Parathyroid adenoma (tissue), 2 donors: ENCODE data around the gene EIF2B4.

Source experiments
- H2AFZ ChIP-seq: fragments of 300-600 bp; sonication (generic); one replicate; pipeline ENCODE4 v1.7.0; 2017; ENCODE audit warnings: antibody characterized with exemption, mild to moderate bottlenecking
- H3K27ac ChIP-seq: fragments of 300-600 bp; sonication (generic); one replicate; pipeline ENCODE4 v1.7.0; 2017
- H3K27me3 ChIP-seq: fragments of 300-600 bp; sonication (generic); one replicate; pipeline ENCODE4 v1.7.0; 2017; ENCODE audit warnings: low read length; ENCODE audit not compliant: control insufficient read depth, insufficient read depth
- H3K36me3 ChIP-seq: fragments of 300-600 bp; sonication (generic); one replicate; pipeline ENCODE4 v1.7.0; 2017; ENCODE audit warnings: low read length; ENCODE audit not compliant: control insufficient read depth, insufficient read depth
- H3K4me1 ChIP-seq: fragments of 300-600 bp; sonication (generic); one replicate; pipeline ENCODE4 v1.7.0; 2017; ENCODE audit warnings: control low read depth
- H3K4me2 ChIP-seq: fragments of 300-600 bp; sonication (generic); one replicate; pipeline ENCODE4 v1.7.0; 2017; ENCODE audit warnings: low read length
- H3K4me3 ChIP-seq: fragments of 300-600 bp; sonication (generic); one replicate; pipeline ENCODE4 v1.7.0; 2017; ENCODE audit warnings: low read depth, low read length
- H3K79me2 ChIP-seq: fragments of 300-600 bp; sonication (generic); one replicate; pipeline ENCODE4 v1.7.0; 2017; ENCODE audit warnings: control low read depth
- H3K9ac ChIP-seq: fragments of 300-600 bp; sonication (generic); one replicate; pipeline ENCODE4 v1.7.0; 2017; ENCODE audit warnings: mild to moderate bottlenecking
- H3K9me3 ChIP-seq: fragments of 300-600 bp; sonication (generic); one replicate; pipeline ENCODE4 v1.7.0; 2017; ENCODE audit warnings: low read length; ENCODE audit not compliant: control insufficient read depth
- TF ChIP-seq, protein P1 (sequence below): fragments of 300-600 bp; sonication (generic); IDR thresholded peaks from one replicate; pipeline ENCODE4 v1.7.0; 2017; ENCODE audit warnings: antibody characterized with exemption, mild to moderate bottlenecking
- donor health status: primary hyperparathyroidism.

Gene EIF2B4

DNA sequence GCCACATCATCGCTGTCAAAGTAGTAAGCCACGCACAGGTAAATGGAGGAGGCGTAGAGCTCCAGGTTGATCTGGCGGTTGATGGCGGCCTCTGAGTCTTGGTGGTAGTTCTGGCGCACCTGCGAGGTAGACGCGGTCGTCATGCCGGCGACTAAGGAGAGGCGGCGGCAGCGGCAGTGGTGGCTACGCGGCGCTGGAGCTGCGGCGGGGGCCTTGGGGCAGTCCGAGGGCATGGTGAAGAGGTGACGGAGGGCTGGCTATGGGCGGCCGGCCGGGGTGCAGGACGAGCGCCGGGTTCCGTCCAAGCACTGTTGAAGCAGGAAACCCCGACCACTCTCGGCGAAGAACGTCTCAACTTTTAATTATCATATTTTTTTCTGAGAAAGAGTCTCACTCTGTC lies 23.1 kb upstream of the EIF2B4 start:
- no peaks in the 10 kb centered on the region for H3K36me3 ChIP-seq
- no peak overlapping the region for H3K9ac ChIP-seq
- no peak overlapping the region for H3K4me3 ChIP-seq
- TF ChIP-seq, protein P1, sequence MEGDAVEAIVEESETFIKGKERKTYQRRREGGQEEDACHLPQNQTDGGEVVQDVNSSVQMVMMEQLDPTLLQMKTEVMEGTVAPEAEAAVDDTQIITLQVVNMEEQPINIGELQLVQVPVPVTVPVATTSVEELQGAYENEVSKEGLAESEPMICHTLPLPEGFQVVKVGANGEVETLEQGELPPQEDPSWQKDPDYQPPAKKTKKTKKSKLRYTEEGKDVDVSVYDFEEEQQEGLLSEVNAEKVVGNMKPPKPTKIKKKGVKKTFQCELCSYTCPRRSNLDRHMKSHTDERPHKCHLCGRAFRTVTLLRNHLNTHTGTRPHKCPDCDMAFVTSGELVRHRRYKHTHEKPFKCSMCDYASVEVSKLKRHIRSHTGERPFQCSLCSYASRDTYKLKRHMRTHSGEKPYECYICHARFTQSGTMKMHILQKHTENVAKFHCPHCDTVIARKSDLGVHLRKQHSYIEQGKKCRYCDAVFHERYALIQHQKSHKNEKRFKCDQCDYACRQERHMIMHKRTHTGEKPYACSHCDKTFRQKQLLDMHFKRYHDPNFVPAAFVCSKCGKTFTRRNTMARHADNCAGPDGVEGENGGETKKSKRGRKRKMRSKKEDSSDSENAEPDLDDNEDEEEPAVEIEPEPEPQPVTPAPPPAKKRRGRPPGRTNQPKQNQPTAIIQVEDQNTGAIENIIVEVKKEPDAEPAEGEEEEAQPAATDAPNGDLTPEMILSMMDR: no peak
- H3K27ac ChIP-seq: no peak overlapping the region
- no peak overlapping the region for H3K4me2 ChIP-seq
- no peaks in the 10 kb centered on the region for H3K4me1 ChIP-seq
- H2AFZ ChIP-seq: no peak overlapping the region
- H3K9me3 ChIP-seq: no peaks in the 10 kb centered on the region
- H3K79me2 ChIP-seq: peaks cover 65% of the 10 kb centered on the region
- no peaks in the 10 kb centered on the region for H3K27me3 ChIP-seq

DNA sequence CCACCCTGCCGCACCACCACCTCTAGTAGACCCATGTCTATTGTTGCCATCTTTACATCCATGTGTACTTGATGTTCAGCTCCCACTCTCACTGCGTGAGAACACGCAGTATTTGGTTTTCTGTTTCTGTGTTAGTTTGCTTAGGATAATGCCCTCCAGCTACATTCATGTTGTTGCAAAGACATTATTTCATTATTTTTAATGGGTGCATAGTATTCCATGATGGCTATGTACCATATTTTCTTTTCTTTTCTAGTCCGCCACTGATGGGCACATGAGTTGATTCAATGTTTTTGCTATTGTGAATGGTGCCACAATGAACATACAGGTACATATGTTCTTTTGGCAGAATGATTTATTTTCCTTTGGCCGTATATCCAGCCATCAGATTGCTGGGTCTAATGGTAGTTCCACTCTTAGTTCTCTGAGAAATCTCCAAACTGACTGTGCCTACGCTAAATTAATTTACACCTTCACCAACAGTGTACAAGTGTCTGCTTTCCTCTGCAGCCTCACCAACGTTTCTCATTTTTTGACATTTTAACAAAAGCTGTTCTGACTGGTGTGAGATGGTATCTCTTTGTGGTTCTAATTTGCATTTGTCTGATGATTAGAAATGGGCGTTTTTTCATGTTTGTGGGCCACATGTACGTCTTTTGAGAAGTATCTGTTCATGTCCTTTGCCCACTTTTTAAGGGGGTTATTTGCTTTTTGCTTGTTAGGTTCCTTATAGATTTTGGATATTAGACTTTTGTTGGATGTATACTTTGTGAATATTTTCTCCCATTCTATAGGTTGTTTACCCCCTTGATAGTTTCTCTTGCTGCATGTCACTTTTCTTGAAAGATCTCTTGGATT lies 20.9 kb upstream of the EIF2B4 start:
- Histone ChIP-seq H3K27me3 (no peaks in the 10 kb centered on the region), H3K4me3 (no peak overlapping the region), H2AFZ (no peak overlapping the region), H3K9me3 (no peaks in the 10 kb centered on the region), H3K79me2 (peaks cover 49% of the 10 kb centered on the region), H3K36me3 (no peaks in the 10 kb centered on the region), H3K27ac (no peak overlapping the region), H3K4me1 (no peaks in the 10 kb centered on the region), H3K9ac (no peak overlapping the region), H3K4me2 (no peak overlapping the region)
- TF ChIP-seq, protein P1: no peak

DNA sequence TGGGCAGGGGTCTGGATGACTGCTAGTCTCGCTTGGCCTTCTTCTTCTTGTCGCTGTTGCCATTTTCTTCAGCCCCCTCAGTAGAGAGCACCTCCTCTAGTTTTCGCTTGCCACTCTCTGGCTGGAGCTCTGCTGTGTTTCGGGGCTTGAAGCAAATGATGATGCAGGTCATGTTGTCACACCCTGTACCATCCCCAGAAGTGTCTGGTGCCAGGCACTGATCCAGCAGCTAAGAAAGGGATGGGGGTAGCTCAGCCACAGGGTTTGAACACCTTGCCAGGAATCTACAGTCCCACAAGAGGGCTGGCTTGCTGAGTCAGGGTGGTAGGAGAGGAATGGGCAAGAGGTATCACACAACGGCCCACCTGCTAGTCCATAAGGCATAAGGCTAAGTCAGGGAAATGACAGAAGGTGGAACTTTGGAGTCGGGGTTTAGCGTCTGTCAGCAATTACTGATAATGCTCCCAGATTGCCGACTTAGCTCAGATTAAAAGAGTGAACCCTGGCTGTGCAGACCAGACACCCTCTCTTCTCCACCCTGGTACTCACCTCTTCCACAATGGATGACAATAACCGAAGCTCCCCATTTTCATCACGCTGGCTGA lies 11.5 kb upstream of the EIF2B4 start:
- Histone ChIP-seq H3K4me3 (no peak overlapping the region), H3K27ac (no peak overlapping the region), H2AFZ (no peak overlapping the region), H3K4me2 (no peak overlapping the region), H3K27me3 (no peaks in the 10 kb centered on the region), H3K36me3 (no peaks in the 10 kb centered on the region), H3K4me1 (peaks cover 6% of the 10 kb centered on the region), H3K9me3 (no peaks in the 10 kb centered on the region), H3K9ac (no peak overlapping the region), H3K79me2 (no peaks in the 10 kb centered on the region)
- TF ChIP-seq, protein P1: no peak

DNA sequence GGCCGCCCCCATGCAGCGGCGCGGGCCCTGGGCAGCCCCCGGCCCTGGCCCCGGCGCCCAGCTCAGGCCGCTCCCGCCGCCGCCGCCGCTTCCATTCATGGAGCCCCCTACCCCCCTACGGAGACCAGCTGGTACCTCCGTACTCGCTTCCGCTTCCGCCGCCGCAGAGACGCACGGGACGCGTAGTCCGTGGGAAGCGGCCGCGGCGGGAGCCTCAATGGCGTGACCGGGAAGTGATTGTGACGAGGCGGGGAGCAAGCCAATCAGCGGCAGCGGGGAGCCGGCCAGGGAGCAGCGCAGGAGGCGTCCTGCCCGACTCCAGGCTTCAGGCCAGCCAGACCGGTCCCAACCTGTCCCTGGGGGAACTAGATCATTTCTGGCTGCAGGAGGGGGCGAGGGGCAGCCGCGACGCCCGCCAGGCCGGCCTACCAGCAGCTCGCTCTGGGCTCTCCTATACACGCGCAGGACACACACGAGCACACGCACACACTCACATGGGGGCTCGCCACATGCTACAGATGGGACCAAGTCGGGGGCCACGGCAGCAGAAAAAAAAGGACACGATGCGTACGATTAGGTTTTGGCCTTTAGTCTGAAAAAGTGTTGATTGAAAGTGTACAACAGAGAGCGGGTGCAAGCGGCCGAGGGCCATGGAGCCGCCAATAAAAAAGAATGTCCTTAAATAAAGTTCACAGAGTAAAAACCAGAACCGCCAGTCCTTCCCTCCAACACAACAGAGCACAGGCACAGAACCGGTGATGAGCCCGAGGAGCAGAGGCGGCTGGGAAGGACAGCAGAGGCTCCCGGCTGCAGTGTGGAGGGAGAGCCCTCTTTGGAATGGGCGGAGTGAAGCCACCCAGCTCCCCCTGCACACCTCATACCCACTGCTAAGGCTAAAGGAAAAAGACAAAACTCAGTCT lies 10.7 kb upstream of the EIF2B4 start, which contains the start of gene ZNF513:
ZNF513 (minus strand) TSS at position 109 of the 920 bp plus-strand sequence. CDS start 208 bp downstream, outside the sequence.
- H2AFZ ChIP-seq: peak within 1 kb of the TSS; percentile 91
- H3K27me3 ChIP-seq: no peaks in the 10 kb centered on the region
- H3K4me3 ChIP-seq: peak within 1 kb of the TSS; percentile 74
- H3K4me1 ChIP-seq: peaks cover 6% of the 10 kb centered on the region
- no peaks in the 10 kb centered on the region for H3K79me2 ChIP-seq
- H3K4me2 ChIP-seq: peak within 1 kb of the TSS; percentile 95
- peak within 1 kb of the TSS; percentile 68 for H3K9ac ChIP-seq
- peak within 1 kb of the TSS; percentile 86 for H3K27ac ChIP-seq
- H3K36me3 ChIP-seq: no peaks in the 10 kb centered on the region
- TF ChIP-seq, protein P1: no peak
- no peaks in the 10 kb centered on the region for H3K9me3 ChIP-seq
